ENCODE results near the gene IL7R.

GRCh38 chr5:35822511-35822910 lies 34.2 kb upstream of the IL7R start:
- TF ChIP-seq CTCF (IDR thresholded peaks at IDR 0.05), result no peak
- TF ChIP-seq ZFX (IDR thresholded peaks at IDR 0.05; ENCODE audit: borderline replicate concordance), result no peak

All from 22Rv1 (cell line).